Tibial artery (tissue), 4 donors: ENCODE measurements around the gene FNDC3B.

Experiments
- DNase-seq, 2 donors: peaks; one replicate each; pipeline ENCODE4 v3.0.0-alpha.2; 2019
- H3K27ac ChIP-seq, 2 donors: fragments of 200-600 bp; sonication (generic) in 1 of 2; 1 replicate in 1 of 2; 2 replicates in 1 of 2; pipeline ENCODE4 v1.5.1; 2018 to 2019; ENCODE audit warnings: mild to moderate bottlenecking in 1 of 2
- H3K27me3 ChIP-seq, 2 donors: fragments of 200-600 bp; sonication (generic) in 1 of 2; one replicate each; pipeline versions ENCODE4 v1.5.1 to v1.6.0; 2016 to 2019
- H3K36me3 ChIP-seq, 3 donors: fragments of 200-600 bp; sonication (generic) in 2 of 3; one replicate each; pipeline ENCODE4 v1.5.1; 2016 to 2019; ENCODE audit warnings: mild to moderate bottlenecking in 2 of 3
- H3K4me1 ChIP-seq, 4 donors: fragments of 200-600 bp; sonication (generic) in 2 of 4; 1 replicate in 3 of 4; 2 replicates in 1 of 4; pipeline ENCODE4 v1.5.1; 2016 to 2019
- H3K4me3 ChIP-seq, 2 donors: fragments of 200-600 bp; sonication (generic) in 1 of 2; 1 replicate in 1 of 2; 2 replicates in 1 of 2; pipeline ENCODE4 v1.5.1; 2018 to 2019; ENCODE audit warnings: mild to moderate bottlenecking in 2 of 2
- H3K9me3 ChIP-seq, 3 donors: fragments of 200-600 bp; sonication (generic) in 1 of 3; one replicate each; pipeline ENCODE4 v1.5.1; 2016 to 2019
- CTCF ChIP-seq, 2 experiments: fragments of 200-600 bp in 1 of 2; fragments of 450-650 bp in 1 of 2; IDR thresholded peaks; one replicate each; pipeline ENCODE4 v1.5.1; 2017 to 2019; ENCODE audit warnings: antibody characterized with exemption in 2 of 2, mild to moderate bottlenecking in 1 of 2, moderate library complexity in 1 of 2
- intact Hi-C: fragments of 100-400 bp; cut with DNase I; formaldehyde crosslinking; loops from one replicate; pipeline ENCODE4 v1.15.0; 2023; ENCODE audit warnings: low total_unique reads

FNDC3B gene

GRCh38 chr3:172193436-172193835 lies 154.1 kb downstream of the FNDC3B start:
- no peak overlapping the region for H3K4me3 ChIP-seq
- H3K9me3 ChIP-seq = no peaks in the 10 kb centered on the region
- no peak for TF ChIP-seq CTCF (IDR thresholded peaks at IDR 0.05)
- H3K36me3 ChIP-seq = no peaks in the 10 kb centered on the region
- intact Hi-C loops = no loop called here
- DNase-seq = no peak
- no peaks in the 10 kb centered on the region for H3K27me3 ChIP-seq
- H3K4me1 ChIP-seq = peaks cover 0 to 39% (median 9%) of the 10 kb centered on the region in 4 donors
- no peak overlapping the region for H3K27ac ChIP-seq

GRCh38 chr3:172194702-172195406 lies 155.5 kb downstream of the FNDC3B start:
- no peaks in the 10 kb centered on the region for H3K9me3 ChIP-seq
- H3K27ac ChIP-seq = no peak overlapping the region
- no peaks in the 10 kb centered on the region for H3K36me3 ChIP-seq
- intact Hi-C loops = no loop called here
- H3K27me3 ChIP-seq = no peaks in the 10 kb centered on the region
- no peak overlapping the region for H3K4me3 ChIP-seq
- DNase-seq = no peak
- no peak for TF ChIP-seq CTCF (IDR thresholded peaks at IDR 0.05)
- peaks cover 0 to 35% (median 9%) of the 10 kb centered on the region in 4 donors for H3K4me1 ChIP-seq

GRCh38 chr3:172195407-172195754 lies 156.0 kb downstream of the FNDC3B start:
- H3K36me3 ChIP-seq = no peaks in the 10 kb centered on the region
- no peaks in the 10 kb centered on the region for H3K9me3 ChIP-seq
- H3K4me3 ChIP-seq = no peak overlapping the region
- no peak for TF ChIP-seq CTCF (IDR thresholded peaks at IDR 0.05)
- H3K27ac ChIP-seq = no peak overlapping the region
- DNase-seq = no peak
- H3K4me1 ChIP-seq = peaks cover 0 to 40% (median 7%) of the 10 kb centered on the region in 4 donors
- H3K27me3 ChIP-seq = no peaks in the 10 kb centered on the region
- intact Hi-C loops = no loop called here

- no peaks in the 10 kb centered on the region for H3K9me3 ChIP-seq
- no peak overlapping the region for H3K27ac ChIP-seq
- H3K27me3 ChIP-seq = no peaks in the 10 kb centered on the region
- no peak for TF ChIP-seq CTCF (IDR thresholded peaks at IDR 0.05)
- intact Hi-C loops = no loop called here
- no peak overlapping the region for H3K4me3 ChIP-seq
- H3K36me3 ChIP-seq = no peaks in the 10 kb centered on the region
- H3K4me1 ChIP-seq = peaks cover 0 to 58% (median 19%) of the 10 kb centered on the region in 4 donors
- no peak for DNase-seq
These were observed 158.0 kb downstream of the FNDC3B start for GRCh38 chr3:172197344-172197743.

GRCh38 chr3:172198428-172198827 lies 159.1 kb downstream of the FNDC3B start:
- Histone ChIP-seq H3K9me3 (no peaks in the 10 kb centered on the region), H3K4me1 (peaks cover 0 to 62% (median 26%) of the 10 kb centered on the region in 4 donors), H3K4me3 (no peak overlapping the region), H3K27me3 (no peaks in the 10 kb centered on the region), H3K36me3 (no peaks in the 10 kb centered on the region), H3K27ac (no peak overlapping the region)
- intact Hi-C loops = no loop called here
- DNase-seq = no peak
- no peak for TF ChIP-seq CTCF (IDR thresholded peaks at IDR 0.05)
